Caco-2 (cell line): ENCODE data around the gene HSDL1. TPM values are rescaled to one million over a fixed set of nuclear protein-coding genes. Genes with fewer than 3 reads are reported as not detected.

Source experiments
- BruUV-seq: library from RNA; stranded (reverse); fragments of 400-500 nt; replicated peaks from 2 replicates; lab custom pipeline; 2021; lab: Mats Ljungman, UMichigan
- CTCF ChIA-PET: fragments of 300-600 bp; sonication (Branson Sonifier 250); formaldehyde crosslinking; loops from one replicate; lab custom pipeline; 2022; ENCODE audit warnings: antibody characterized with exemption; lab: Charles Lee
- POLR2A ChIA-PET: fragments of 300-600 bp; sonication (Branson Sonifier 250); formaldehyde crosslinking; loops from one replicate; lab custom pipeline; 2022; ENCODE audit warnings: antibody characterized with exemption; lab: Charles Lee
- DNase-seq, 2 experiments: peaks; one replicate each; pipeline versions ENCODE4 v3.0.0 to v3.0.0-alpha.2; 2020 to 2022
- H3K27me3 ChIP-seq: replicated peaks from 2 replicates; pipeline ENCODE4 v1.6.0; 2011; ENCODE audit warnings: low read length; ENCODE audit not compliant: control insufficient read depth, insufficient read depth
- H3K36me3 ChIP-seq: 2 replicates; pipeline ENCODE4 v1.5.1; 2011; ENCODE audit warnings: low read length; ENCODE audit not compliant: control insufficient read depth, insufficient read depth
- H3K4me1 ChIP-seq: fragments of 250-450 bp; sonication (Bioruptor Pico); 2 replicates; pipeline ENCODE4 v1.5.1; 2020; ENCODE audit warnings: mild to moderate bottlenecking
- H3K4me3 ChIP-seq: 2 replicates; pipeline ENCODE4 v1.5.1; 2011; ENCODE audit warnings: low read depth, mild to moderate bottlenecking, control low read depth, low read length
- H3K9me3 ChIP-seq: fragments of 250-450 bp; sonication (Bioruptor Pico); 2 replicates; pipeline ENCODE4 v1.5.1; 2020; ENCODE audit warnings: mild to moderate bottlenecking, moderate library complexity
- H3K27ac Mint-ChIP-seq: one replicate; pipeline ENCODE4 v1.8.0; 2022; ENCODE audit warnings: mixed read lengths; ENCODE audit not compliant: unreplicated experiment
- H3K27me3 Mint-ChIP-seq: one replicate; pipeline ENCODE4 v1.8.0; 2022; ENCODE audit warnings: mixed read lengths; ENCODE audit not compliant: insufficient read depth, unreplicated experiment
- H3K36me3 Mint-ChIP-seq: one replicate; pipeline ENCODE4 v1.8.0; 2022; ENCODE audit warnings: mild to moderate bottlenecking, mixed read lengths; ENCODE audit not compliant: insufficient read depth, unreplicated experiment
- H3K4me1 Mint-ChIP-seq: one replicate; pipeline ENCODE4 v1.8.0; 2022; ENCODE audit warnings: low read depth, mixed read lengths; ENCODE audit not compliant: unreplicated experiment
- H3K4me3 Mint-ChIP-seq: one replicate; pipeline ENCODE4 v1.8.0; 2022; ENCODE audit warnings: mild to moderate bottlenecking, moderate library complexity, mixed read lengths; ENCODE audit not compliant: unreplicated experiment
- H3K9me3 Mint-ChIP-seq: one replicate; pipeline ENCODE4 v1.8.0; 2022; ENCODE audit warnings: mixed read lengths; ENCODE audit not compliant: unreplicated experiment
- CTCF ChIP-seq, 2 experiments: fragments of 200-600 bp in 1 of 2; IDR thresholded peaks; 1 replicate in 1 of 2; 2 replicates in 1 of 2; pipeline versions ENCODE4 v1.5.1 to v1.8.0; 2011 to 2022; ENCODE audit warnings: antibody characterized with exemption in 1 of 2, control low read depth in 1 of 2, inconsistent platforms in 1 of 2, low read depth in 1 of 2, low read length in 1 of 2, mild to moderate bottlenecking in 1 of 2, moderate library complexity in 1 of 2; ENCODE audit not compliant: insufficient read depth in 1 of 2, severe bottlenecking in 1 of 2, unreplicated experiment in 1 of 2
- intact Hi-C: fragments of 100-400 bp; cut with micrococcal nuclease; formaldehyde crosslinking; loops from one replicate; pipeline ENCODE4 v1.10.0; 2022; ENCODE audit not compliant: unreplicated experiment
- total RNA-seq: library from RNA; stranded (reverse); gene quantifications from 2 replicates; pipeline ENCODE4 v1.2.3, GENCODE V29; 2022

Gene HSDL1
- total RNA-seq, 1 experiment from 2014 or later = 23.7 TPM

- no TSS peak for BruUV-seq
- H3K4me3 Mint-ChIP-seq = no peak overlapping the region
- DNase-seq = no peak
- ChIA-PET POLR2A (no interaction called here), CTCF (interaction anchor here (0.5 to 1.9 kb wide), 2 partner anchors 101 to 158 kb away, joined by 4 to 7 read pairs; partner anchors contain the start of gene TAF1C)
- no peaks in the 10 kb centered on the region for H3K27me3 Mint-ChIP-seq
- intact Hi-C loops = loop anchor here (1.0 to 10.0 kb wide), 2 partner anchors 56 to 399 kb away; no protein-coding TSS in a partner anchor
- Histone ChIP-seq H3K36me3 (peaks cover 12% of the 10 kb centered on the region), H3K9me3 (no peaks in the 10 kb centered on the region), H3K4me3 (no peak overlapping the region), H3K27me3 (no peaks in the 10 kb centered on the region), H3K4me1 (no peaks in the 10 kb centered on the region)
- H3K4me1 Mint-ChIP-seq = no peaks in the 10 kb centered on the region
- TF ChIP-seq CTCF (IDR thresholded peaks at IDR 0.05; ENCODE audit: insufficient read depth in 1 of 2, low read depth in 1 of 2, low read length in 1 of 2, severe bottlenecking in 1 of 2, unreplicated experiment in 1 of 2) = no peak
- H3K9me3 Mint-ChIP-seq = no peaks in the 10 kb centered on the region
- peaks cover 92% of the 10 kb centered on the region for H3K36me3 Mint-ChIP-seq
- no peak overlapping the region for H3K27ac Mint-ChIP-seq
Observed at GRCh38 chr16:84085773-84086172, 59.2 kb downstream of the HSDL1 start.

- POLR2A ChIA-PET = no interaction called here
- BruUV-seq = no TSS peak
- H3K9me3 Mint-ChIP-seq = no peaks in the 10 kb centered on the region
Observed at GRCh38 chr16:84085271-84085667, 59.7 kb downstream of the HSDL1 start.

More at GRCh38 chr16:84085271-84085667, 59.7 kb downstream of the HSDL1 start:
- intact Hi-C loops = loop anchor here (1.0 to 10.0 kb wide), 2 partner anchors 56 to 400 kb away; no protein-coding TSS in a partner anchor
- Histone ChIP-seq H3K36me3 (peaks cover 12% of the 10 kb centered on the region), H3K9me3 (no peaks in the 10 kb centered on the region), H3K4me3 (no peak overlapping the region), H3K27me3 (no peaks in the 10 kb centered on the region), H3K4me1 (no peaks in the 10 kb centered on the region)
- no peak for TF ChIP-seq CTCF (IDR thresholded peaks at IDR 0.05; ENCODE audit: insufficient read depth in 1 of 2, low read depth in 1 of 2, low read length in 1 of 2, severe bottlenecking in 1 of 2, unreplicated experiment in 1 of 2)
- Mint-ChIP-seq H3K4me1 (no peaks in the 10 kb centered on the region), H3K27ac (no peak overlapping the region), H3K27me3 (no peaks in the 10 kb centered on the region), H3K36me3 (peaks cover 91% of the 10 kb centered on the region), H3K4me3 (no peak overlapping the region)
- CTCF ChIA-PET = interaction anchor here (0.8 to 1.9 kb wide), 11 partner anchors 10 to 399 kb away, joined by 3 to 11 read pairs (median 3); partner anchors contain the start of genes MBTPS1 and TAF1C
- DNase-seq = no peak
